OCI-M2 (cell line): ENCODE data around the gene ZNF772.

ENCODE experiments used
- DNase-seq: peaks from one replicate; lab custom pipeline; 2025; ENCODE audit not compliant: unreplicated experiment; lab: John Stamatoyannopoulos, UW

The ZNF772 gene

DNA sequence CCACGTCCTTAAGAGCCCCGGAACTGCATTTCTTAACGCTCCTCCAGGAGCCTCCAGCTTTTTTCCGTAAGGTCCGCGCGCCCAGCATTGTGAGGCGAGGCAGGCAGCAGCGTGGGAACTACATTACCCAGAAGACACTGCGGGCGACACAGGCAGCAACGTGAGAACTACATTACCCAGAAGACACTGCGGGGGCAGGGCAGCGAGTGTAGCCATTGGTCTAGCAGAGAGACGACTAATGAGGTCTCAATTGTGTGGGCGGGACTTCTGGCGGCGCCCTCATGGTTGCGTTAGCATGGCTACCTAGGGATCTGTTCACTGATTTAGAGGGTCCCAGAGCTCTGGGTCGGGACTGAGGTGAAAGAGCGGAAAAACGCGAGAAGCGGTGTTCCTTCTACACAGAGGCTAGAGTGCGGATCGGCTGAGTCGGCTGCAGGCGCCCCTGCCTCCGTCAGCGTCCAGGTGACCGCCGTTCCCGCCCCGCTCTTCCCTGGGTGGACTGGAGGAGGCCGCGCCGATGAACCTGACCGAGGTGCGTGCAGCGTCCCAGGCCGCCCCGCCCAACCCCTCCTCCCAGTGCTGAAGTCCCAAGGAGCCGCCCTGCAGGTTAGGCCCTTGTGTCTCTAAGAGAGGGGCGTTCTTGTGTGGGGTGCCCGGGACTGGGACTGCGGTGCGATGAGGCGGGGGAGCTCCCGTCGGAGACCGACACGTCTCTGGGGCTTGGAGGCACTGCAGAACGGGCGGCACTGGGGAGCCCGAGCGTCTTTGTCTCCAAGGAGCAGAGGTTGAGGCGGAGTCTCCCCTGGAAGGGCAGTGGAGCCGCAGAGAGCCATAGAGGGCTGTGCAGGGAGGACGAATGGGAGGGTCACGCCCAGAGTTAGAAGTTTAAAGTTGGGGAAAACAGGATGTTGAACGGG, 42.0 kb downstream of the ZNF772 start, which contains the start of gene ZNF749:
TSS of gene ZNF749 (plus strand) at position 264 of the 917 bp plus-strand sequence. CDS start at position 518, 254 bp downstream.
- peak; percentile 97 for DNase-seq

DNA sequence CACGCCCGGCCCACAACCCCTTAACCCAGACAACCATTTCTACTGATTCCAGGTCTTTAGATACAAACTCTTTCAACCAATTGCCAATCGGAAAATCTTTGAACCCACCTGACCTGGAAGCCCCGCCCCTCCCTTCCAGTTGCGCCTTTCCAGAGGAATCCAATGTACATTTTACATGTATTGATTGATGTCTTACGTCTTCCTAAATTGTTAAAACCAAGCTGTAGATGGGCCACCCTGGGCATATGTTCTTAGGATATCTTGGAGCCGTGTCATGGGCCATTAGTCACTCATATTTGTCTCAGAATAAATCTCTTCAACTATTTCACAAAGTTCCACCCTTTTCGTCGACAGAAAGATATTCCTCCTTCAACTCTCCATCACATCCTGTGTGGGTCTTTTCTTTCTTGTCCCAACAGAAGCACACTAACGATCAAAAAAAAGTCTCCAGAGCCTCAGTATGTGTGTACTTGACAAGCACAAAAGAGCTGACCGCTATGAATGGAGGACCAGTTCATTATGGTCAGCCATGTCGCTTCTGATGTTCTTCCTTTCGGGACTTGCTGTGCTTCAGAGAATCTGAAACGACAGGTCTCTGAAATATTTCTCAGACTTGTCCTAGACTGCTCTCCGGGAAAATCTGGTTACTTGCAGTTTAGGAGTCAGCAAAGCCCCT, 42.8 kb downstream of the ZNF772 start:
- no peak for DNase-seq

DNA sequence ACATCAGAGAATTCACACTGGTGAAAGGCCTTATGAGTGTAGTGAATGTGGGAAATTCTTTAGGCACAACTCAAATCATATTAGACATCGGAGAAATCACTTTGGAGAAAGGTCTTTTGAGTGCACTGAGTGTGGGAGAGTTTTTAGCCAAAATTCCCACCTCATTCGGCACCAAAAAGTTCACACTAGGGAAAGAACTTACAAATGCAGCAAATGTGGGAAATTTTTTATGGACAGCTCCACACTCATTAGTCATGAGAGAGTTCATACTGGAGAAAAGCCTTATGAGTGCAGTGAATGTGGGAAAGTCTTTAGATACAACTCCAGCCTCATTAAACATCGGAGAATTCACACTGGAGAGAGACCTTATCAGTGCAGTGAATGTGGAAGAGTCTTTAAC, 56.3 kb downstream of the ZNF772 start:
- no peak for DNase-seq

DNA sequence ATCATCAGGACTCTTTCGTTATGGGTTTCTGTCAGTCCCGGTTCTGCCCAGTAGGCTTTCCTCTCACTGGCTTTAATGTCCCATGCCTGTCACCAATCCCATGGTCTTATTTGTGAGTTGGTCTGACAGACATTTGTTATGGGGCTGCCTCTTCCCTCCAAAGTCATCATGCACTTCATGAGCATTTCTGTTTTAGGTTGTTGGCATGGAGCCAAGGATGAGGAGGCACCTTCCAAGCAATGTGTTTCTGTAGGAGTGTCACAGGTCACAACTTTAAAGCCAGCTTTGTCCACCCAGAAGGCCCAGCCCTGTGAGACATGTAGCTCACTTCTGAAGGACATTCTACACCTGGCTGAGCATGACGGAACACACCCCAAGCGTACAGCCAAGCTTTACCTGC, 57.9 kb downstream of the ZNF772 start:
- DNase-seq: no peak
